ENCODE data around the gene QPCTL. TPM values are rescaled to one million over a fixed set of nuclear protein-coding genes. Genes with fewer than 3 reads are reported as not detected.
"Not testable (repeated sequence)": the region's sequence is repeated elsewhere in the genome, so short reads cannot be mapped to it uniquely, and the experiment has no call there.

Gene QPCTL
- total RNA-seq, 3 donors from 2014 or later (not counting 1 experiment from before 2014, with no cell fraction given): 8.7 to 11.5 (median 10.0) TPM

DNA sequence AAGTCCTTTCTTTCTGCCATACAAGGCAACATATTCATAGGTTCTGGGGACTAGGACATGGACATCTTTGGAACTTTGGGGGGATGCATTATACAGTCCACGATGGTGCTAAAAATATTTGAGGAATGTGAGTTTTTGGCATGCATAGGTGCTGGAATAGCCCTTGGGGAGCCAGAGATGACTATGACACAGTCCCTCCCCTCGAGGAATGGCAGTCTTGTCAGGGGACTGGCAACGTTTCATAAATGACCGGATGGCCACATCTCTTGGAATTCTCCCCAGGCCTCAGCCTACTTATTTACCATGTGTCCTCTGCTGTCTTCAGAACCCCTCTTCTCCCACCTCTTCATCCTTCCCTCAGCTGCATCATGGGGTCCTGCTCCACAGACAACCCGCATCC lies 54.4 kb downstream of the QPCTL start:
- Histone ChIP-seq H3K36me3 (ENCODE audit: control insufficient read depth, insufficient read depth, low read length) (no peaks in the 10 kb centered on the region), H3K4me1 (ENCODE audit: control insufficient read depth, insufficient read depth, low read length) (no peaks in the 10 kb centered on the region), H3K4me3 (ENCODE audit: low read length) (no peak overlapping the region), H3K27ac (ENCODE audit: low read length) (no peak overlapping the region), H3K27me3 (ENCODE audit: control insufficient read depth, insufficient read depth, low read length) (no peaks in the 10 kb centered on the region), H3K9me3 (ENCODE audit: control insufficient read depth, insufficient read depth, low read length) (no peaks in the 10 kb centered on the region)
- Mint-ChIP-seq H3K27ac (no peak overlapping the region), H3K36me3 (no peaks in the 10 kb centered on the region), H3K4me1 (no peaks in the 10 kb centered on the region), H3K9me3 (no peaks in the 10 kb centered on the region), H3K27me3 (ENCODE audit: low read depth in 2 of 2) (peaks cover 8 to 17% of the 10 kb centered on the region in 2 donors), H3K4me3 (no peak overlapping the region)
- ATAC-seq (no peak), DNase-seq (no peak)
- intact Hi-C loops (cut with micrococcal nuclease): no loop called here
- TF ChIP-seq, protein P1, sequence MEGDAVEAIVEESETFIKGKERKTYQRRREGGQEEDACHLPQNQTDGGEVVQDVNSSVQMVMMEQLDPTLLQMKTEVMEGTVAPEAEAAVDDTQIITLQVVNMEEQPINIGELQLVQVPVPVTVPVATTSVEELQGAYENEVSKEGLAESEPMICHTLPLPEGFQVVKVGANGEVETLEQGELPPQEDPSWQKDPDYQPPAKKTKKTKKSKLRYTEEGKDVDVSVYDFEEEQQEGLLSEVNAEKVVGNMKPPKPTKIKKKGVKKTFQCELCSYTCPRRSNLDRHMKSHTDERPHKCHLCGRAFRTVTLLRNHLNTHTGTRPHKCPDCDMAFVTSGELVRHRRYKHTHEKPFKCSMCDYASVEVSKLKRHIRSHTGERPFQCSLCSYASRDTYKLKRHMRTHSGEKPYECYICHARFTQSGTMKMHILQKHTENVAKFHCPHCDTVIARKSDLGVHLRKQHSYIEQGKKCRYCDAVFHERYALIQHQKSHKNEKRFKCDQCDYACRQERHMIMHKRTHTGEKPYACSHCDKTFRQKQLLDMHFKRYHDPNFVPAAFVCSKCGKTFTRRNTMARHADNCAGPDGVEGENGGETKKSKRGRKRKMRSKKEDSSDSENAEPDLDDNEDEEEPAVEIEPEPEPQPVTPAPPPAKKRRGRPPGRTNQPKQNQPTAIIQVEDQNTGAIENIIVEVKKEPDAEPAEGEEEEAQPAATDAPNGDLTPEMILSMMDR (IDR thresholded peaks at IDR 0.05): no peak
- 85% methylated on average over 5 of the region's 5 CpGs for WGBS (ENCODE audit: insufficient coverage)

DNA sequence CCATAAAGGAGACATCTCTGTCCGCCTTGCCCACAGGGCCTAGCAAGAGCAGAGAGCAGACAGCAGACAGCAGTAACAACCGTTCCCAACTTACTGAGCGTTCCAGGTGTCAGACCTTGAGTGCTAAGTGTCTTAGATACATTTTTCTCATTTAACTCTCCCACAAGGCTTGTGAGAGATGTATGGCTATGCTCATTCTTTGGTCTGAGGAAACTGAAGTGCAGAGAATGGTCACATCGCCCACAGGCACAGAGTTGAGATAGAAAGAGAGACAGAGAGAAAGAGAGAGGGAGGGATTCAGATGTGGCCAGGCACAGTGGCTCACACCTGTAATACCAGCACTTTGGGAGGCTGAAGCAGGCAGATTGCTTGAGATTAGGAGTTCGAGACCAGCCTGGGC lies 55.0 kb downstream of the QPCTL start:
- no peak for DNase-seq

DNA sequence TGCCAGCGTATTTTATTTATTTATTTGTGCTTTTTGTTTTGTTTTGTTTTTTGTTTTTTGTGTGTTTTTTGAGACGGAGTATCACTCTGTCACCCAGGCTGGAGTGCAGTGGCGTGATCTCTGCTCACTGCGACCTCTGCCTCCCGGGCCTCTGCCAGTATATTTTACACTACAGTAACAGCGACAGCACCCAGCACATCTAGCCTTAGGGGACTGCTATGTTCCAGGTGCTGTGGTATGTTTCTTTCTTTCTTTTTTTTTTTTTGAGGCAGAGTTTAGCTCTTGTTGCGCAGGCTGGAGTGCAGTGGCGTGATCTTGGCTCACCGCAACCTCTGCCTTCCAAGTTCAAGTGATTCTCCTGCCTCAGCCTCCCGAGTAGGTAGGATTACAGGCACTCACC lies 59.0 kb downstream of the QPCTL start:
- not testable (repeated sequence) for H3K27ac Mint-ChIP-seq, H3K4me3 Mint-ChIP-seq
- 97% methylated on average over 9 of the region's 10 CpGs for WGBS (ENCODE audit: insufficient coverage)

More for the DNA sequence above, 55.0 kb downstream of the QPCTL start:
- Mint-ChIP-seq H3K4me3 (no peak overlapping the region), H3K27ac (no peak overlapping the region), H3K4me1 (no peaks in the 10 kb centered on the region), H3K27me3 (ENCODE audit: low read depth in 2 of 2) (peaks cover 8 to 15% of the 10 kb centered on the region in 2 donors), H3K36me3 (no peaks in the 10 kb centered on the region), H3K9me3 (no peaks in the 10 kb centered on the region)
- no peaks in the 10 kb centered on the region for H3K9me3 ChIP-seq (ENCODE audit: control insufficient read depth, insufficient read depth, low read length)
- intact Hi-C loops (cut with micrococcal nuclease): no loop called here
- H3K27ac ChIP-seq (ENCODE audit: low read length): no peak overlapping the region
- no peaks in the 10 kb centered on the region for H3K4me1 ChIP-seq (ENCODE audit: control insufficient read depth, insufficient read depth, low read length)
- 91% methylated on average over 4 of the region's 5 CpGs for WGBS (ENCODE audit: insufficient coverage)
- H3K36me3 ChIP-seq (ENCODE audit: control insufficient read depth, insufficient read depth, low read length): no peaks in the 10 kb centered on the region
- TF ChIP-seq, protein P1 (IDR thresholded peaks at IDR 0.05): no peak
- no peak for ATAC-seq
- no peaks in the 10 kb centered on the region for H3K27me3 ChIP-seq (ENCODE audit: control insufficient read depth, insufficient read depth, low read length)
- H3K4me3 ChIP-seq (ENCODE audit: low read length): no peak overlapping the region

DNA sequence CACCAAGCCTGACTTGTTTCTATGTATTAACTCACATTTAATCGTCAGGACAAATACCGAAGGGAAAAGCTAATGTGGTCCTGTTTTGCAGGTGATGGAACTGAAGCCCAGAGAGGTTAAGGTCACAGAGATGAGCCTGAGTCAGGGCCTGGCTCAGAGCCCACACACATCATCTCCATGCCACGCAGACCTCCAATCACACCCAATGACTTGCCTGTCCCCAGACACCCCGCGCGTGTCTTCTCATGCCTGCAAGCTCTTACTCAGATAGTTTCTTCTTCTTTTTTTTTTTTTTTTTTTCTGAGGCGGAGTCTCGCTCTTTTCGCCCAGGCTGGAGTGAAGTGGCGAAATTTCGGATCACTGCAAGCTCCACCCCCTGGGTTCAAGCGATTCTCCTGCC lies 60.2 kb downstream of the QPCTL start:
- Mint-ChIP-seq H3K4me1 (no peaks in the 10 kb centered on the region), H3K27me3 (ENCODE audit: low read depth in 2 of 2) (no peaks in the 10 kb centered on the region), H3K4me3 (no peak overlapping the region), H3K9me3 (no peaks in the 10 kb centered on the region), H3K27ac (no peak overlapping the region), H3K36me3 (no peaks in the 10 kb centered on the region)
- H3K4me1 ChIP-seq (ENCODE audit: control insufficient read depth, insufficient read depth, low read length): no peaks in the 10 kb centered on the region
- intact Hi-C loops (cut with micrococcal nuclease): no loop called here
- TF ChIP-seq, protein P1 (IDR thresholded peaks at IDR 0.05): no peak
- H3K4me3 ChIP-seq (ENCODE audit: low read length): no peak overlapping the region
- no peak for DNase-seq
- H3K9me3 ChIP-seq (ENCODE audit: control insufficient read depth, insufficient read depth, low read length): no peaks in the 10 kb centered on the region
- 93% methylated on average over 12 of the region's 12 CpGs for WGBS (ENCODE audit: insufficient coverage)
- no peaks in the 10 kb centered on the region for H3K27me3 ChIP-seq (ENCODE audit: control insufficient read depth, insufficient read depth, low read length)
- no peaks in the 10 kb centered on the region for H3K36me3 ChIP-seq (ENCODE audit: control insufficient read depth, insufficient read depth, low read length)
- no peak overlapping the region for H3K27ac ChIP-seq (ENCODE audit: low read length)
- no peak for ATAC-seq

More for the DNA sequence above, 59.0 kb downstream of the QPCTL start:
- H3K27me3 Mint-ChIP-seq (ENCODE audit: low read depth in 2 of 2); H3K4me3 ChIP-seq (ENCODE audit: low read length); H3K9me3 Mint-ChIP-seq; DNase-seq; H3K9me3 ChIP-seq (ENCODE audit: control insufficient read depth, insufficient read depth, low read length); H3K36me3 ChIP-seq (ENCODE audit: control insufficient read depth, insufficient read depth, low read length); H3K27ac ChIP-seq (ENCODE audit: low read length); ATAC-seq; H3K4me1 Mint-ChIP-seq; intact Hi-C loops (cut with micrococcal nuclease); H3K4me1 ChIP-seq (ENCODE audit: control insufficient read depth, insufficient read depth, low read length); H3K36me3 Mint-ChIP-seq; H3K27me3 ChIP-seq (ENCODE audit: control insufficient read depth, insufficient read depth, low read length): not testable (repeated sequence)

All from natural killer cell (primary cell).